Osteoblast (primary cell): Measurements from ENCODE around the gene MVK. TPM values are rescaled to one million over a fixed set of nuclear protein-coding genes. Genes with fewer than 3 reads are reported as not detected.

ENCODE experiments used
- DNase-seq: peaks from one replicate; pipeline ENCODE4 v3.0.0; 2011; ENCODE audit warnings: low spot score, mixed read lengths; ENCODE audit not compliant: insufficient read length; ENCODE audit errors: missing footprints
- H2AFZ ChIP-seq: 2 replicates; pipeline ENCODE4 v1.6.0; 2011; ENCODE audit warnings: mild to moderate bottlenecking, low read length
- H3K27ac ChIP-seq: 2 replicates; pipeline ENCODE4 v1.5.1; 2011; ENCODE audit warnings: mild to moderate bottlenecking, low read depth, low read length, moderate library complexity
- H3K27me3 ChIP-seq: 2 replicates; pipeline ENCODE4 v1.6.0; 2012; ENCODE audit warnings: mild to moderate bottlenecking, control low read depth, inconsistent platforms, low read length, moderate library complexity; ENCODE audit not compliant: insufficient read depth
- H3K36me3 ChIP-seq: 2 replicates; pipeline ENCODE4 v1.5.1; 2011; ENCODE audit warnings: mild to moderate bottlenecking, low read length, control low read depth, moderate library complexity; ENCODE audit not compliant: insufficient read depth
- H3K4me1 ChIP-seq: 2 replicates; pipeline ENCODE4 v1.5.1; 2011; ENCODE audit warnings: mild to moderate bottlenecking, low read length, control low read depth, moderate library complexity; ENCODE audit not compliant: insufficient read depth
- H3K4me2 ChIP-seq: 2 replicates; pipeline ENCODE4 v1.6.0; 2011; ENCODE audit warnings: mild to moderate bottlenecking, low read length; ENCODE audit not compliant: insufficient read depth
- H3K4me3 ChIP-seq: fragments of 200-600 bp; sonication (generic); 3 replicates; pipeline ENCODE4 v1.5.1; 2012; ENCODE audit warnings: mild to moderate bottlenecking, low read length, inconsistent platforms; ENCODE audit not compliant: insufficient read depth
- H3K79me2 ChIP-seq: 2 replicates; pipeline ENCODE4 v1.6.0; 2012; ENCODE audit warnings: mild to moderate bottlenecking, low read length, control low read depth, inconsistent platforms; ENCODE audit not compliant: insufficient read depth
- H3K9me3 ChIP-seq: 2 replicates; pipeline ENCODE4 v1.5.1; 2011; ENCODE audit warnings: low read depth, low read length, control low read depth
- H4K20me1 ChIP-seq: 2 replicates; pipeline ENCODE4 v1.6.0; 2012; ENCODE audit warnings: mild to moderate bottlenecking, low read length, control low read depth; ENCODE audit not compliant: insufficient read depth
- total RNA-seq: library from RNA; depleted of rRNA; stranded (reverse); fragments of >200 nt; gene quantifications from 2 replicates; pipeline ENCODE4 v1.2.3, GENCODE V29; 2012
- TF ChIP-seq, protein P1 (sequence below): IDR thresholded peaks from 2 replicates; pipeline ENCODE4 v1.5.1; 2011; ENCODE audit warnings: mild to moderate bottlenecking, low read depth, low read length, moderate library complexity; ENCODE audit errors: extremely low read depth

Gene MVK
- total RNA-seq, 1 donor: 31.1 TPM

DNA sequence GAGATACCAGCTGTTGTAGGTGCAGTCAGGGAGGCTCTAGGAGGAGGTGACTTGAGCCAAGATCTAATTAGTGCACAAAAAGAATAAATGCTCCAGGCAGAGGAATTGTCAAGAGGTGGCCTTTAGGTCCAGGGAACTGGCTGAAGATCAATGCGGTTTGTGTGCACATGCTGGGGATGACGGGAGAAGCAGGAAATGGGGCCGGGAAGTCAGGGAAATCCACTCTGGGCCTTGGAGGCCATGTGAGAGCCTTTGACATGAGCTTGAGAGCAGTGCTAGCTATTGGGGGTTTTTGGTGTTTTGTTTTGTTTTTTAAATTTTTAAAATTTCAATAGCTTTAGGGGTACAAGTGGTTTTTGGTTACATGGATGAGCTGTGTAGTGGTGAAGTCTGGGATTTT lies 67.4 kb downstream of the MVK start:
- Histone ChIP-seq H3K27ac (no peak overlapping the region), H3K4me3 (no peak overlapping the region), H3K36me3 (no peaks in the 10 kb centered on the region), H3K4me2 (no peak overlapping the region), H2AFZ (no peak overlapping the region), H4K20me1 (no peaks in the 10 kb centered on the region), H3K27me3 (no peaks in the 10 kb centered on the region), H3K4me1 (no peaks in the 10 kb centered on the region), H3K79me2 (no peaks in the 10 kb centered on the region), H3K9me3 (no peaks in the 10 kb centered on the region)
- no peak for DNase-seq
- TF ChIP-seq, protein P1, sequence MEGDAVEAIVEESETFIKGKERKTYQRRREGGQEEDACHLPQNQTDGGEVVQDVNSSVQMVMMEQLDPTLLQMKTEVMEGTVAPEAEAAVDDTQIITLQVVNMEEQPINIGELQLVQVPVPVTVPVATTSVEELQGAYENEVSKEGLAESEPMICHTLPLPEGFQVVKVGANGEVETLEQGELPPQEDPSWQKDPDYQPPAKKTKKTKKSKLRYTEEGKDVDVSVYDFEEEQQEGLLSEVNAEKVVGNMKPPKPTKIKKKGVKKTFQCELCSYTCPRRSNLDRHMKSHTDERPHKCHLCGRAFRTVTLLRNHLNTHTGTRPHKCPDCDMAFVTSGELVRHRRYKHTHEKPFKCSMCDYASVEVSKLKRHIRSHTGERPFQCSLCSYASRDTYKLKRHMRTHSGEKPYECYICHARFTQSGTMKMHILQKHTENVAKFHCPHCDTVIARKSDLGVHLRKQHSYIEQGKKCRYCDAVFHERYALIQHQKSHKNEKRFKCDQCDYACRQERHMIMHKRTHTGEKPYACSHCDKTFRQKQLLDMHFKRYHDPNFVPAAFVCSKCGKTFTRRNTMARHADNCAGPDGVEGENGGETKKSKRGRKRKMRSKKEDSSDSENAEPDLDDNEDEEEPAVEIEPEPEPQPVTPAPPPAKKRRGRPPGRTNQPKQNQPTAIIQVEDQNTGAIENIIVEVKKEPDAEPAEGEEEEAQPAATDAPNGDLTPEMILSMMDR: no peak

DNA sequence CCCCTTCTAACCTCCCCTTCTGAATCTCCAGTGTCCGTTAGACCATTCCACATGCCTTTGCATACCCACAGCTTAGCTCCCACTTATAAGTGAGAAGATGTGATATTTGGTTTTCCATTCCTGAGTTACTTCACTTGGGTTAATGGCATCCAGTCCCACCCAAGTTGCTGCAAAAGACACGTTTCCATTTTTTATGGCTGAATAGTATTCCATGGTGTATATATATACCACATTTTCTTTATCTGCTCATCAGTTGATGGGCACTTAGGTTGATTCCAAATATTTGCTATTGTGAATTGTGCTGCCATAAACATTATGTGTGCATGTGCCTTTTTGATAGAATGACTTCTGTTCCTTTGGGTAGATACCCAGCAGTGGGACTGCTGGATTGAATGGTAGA lies 67.8 kb downstream of the MVK start:
- no peak for DNase-seq
- no peak overlapping the region for H2AFZ ChIP-seq
- no peak overlapping the region for H3K4me2 ChIP-seq
- H4K20me1 ChIP-seq: no peaks in the 10 kb centered on the region
- H3K9me3 ChIP-seq: no peaks in the 10 kb centered on the region
- no peak overlapping the region for H3K27ac ChIP-seq
- H3K36me3 ChIP-seq: no peaks in the 10 kb centered on the region
- H3K4me3 ChIP-seq: no peak overlapping the region
- no peaks in the 10 kb centered on the region for H3K27me3 ChIP-seq
- TF ChIP-seq, protein P1: no peak
- no peaks in the 10 kb centered on the region for H3K79me2 ChIP-seq
- H3K4me1 ChIP-seq: no peaks in the 10 kb centered on the region

DNA sequence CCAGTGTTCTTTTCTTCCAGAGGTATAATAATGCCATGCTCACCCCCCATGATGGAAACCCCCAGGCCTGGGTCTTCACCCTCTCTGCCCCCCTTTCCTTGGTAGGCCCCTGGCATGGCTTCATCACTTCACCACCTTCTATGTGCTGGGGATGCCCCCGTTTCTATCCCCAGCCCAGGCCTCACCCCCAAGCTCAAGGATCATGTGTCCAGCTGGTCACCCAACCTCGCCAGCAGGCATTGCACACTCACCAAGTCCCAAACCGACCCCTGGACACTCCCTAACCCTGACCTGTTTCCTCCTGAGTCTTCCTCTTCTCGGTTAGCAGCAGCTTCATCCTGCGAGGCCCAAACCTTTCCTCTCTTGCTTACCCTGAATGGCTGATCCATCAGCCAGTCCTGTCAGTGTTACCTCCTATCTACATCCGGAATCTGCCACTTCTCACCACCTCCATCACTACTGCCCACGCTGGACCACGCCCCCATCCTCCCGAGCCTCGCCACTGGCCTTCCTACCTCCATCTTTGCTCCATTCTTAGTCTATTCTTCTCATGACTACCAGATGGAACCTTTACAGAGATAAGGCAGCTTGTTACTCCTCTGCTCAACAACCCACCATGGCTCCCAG lies 69.0 kb downstream of the MVK start:
- H3K79me2 ChIP-seq: no peaks in the 10 kb centered on the region
- H3K36me3 ChIP-seq: no peaks in the 10 kb centered on the region
- H3K9me3 ChIP-seq: no peaks in the 10 kb centered on the region
- H3K27me3 ChIP-seq: peaks cover 6% of the 10 kb centered on the region
- no peak overlapping the region for H2AFZ ChIP-seq
- TF ChIP-seq, protein P1: no peak
- H3K4me1 ChIP-seq: no peaks in the 10 kb centered on the region
- no peak overlapping the region for H3K27ac ChIP-seq
- H4K20me1 ChIP-seq: no peaks in the 10 kb centered on the region
- H3K4me3 ChIP-seq: no peak overlapping the region
- H3K4me2 ChIP-seq: no peak overlapping the region
- no peak for DNase-seq

DNA sequence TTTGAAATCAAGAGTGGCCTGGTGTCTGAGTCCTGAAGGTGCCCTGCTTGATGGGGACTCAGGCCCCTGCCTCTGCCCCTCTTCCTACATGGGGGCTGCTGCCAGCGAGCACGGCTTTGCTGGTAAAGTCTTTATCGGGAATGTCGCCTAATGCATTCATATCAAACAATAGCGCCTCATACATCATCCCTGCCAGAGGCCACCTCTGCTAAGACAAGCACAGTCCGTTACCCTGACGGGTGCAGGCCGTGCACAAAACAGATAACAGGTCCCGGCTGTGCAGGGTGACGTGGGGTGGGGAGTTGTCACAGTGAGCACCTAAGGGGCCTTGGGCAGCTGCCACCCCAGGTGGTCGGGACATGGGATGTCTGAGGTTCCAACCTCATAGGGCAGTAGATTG lies 71.6 kb downstream of the MVK start:
- Histone ChIP-seq H3K4me3 (no peak overlapping the region), H3K79me2 (no peaks in the 10 kb centered on the region), H3K4me2 (no peak overlapping the region), H3K27me3 (peaks cover 6% of the 10 kb centered on the region), H2AFZ (no peak overlapping the region), H3K36me3 (no peaks in the 10 kb centered on the region), H4K20me1 (no peaks in the 10 kb centered on the region), H3K9me3 (no peaks in the 10 kb centered on the region), H3K27ac (no peak overlapping the region), H3K4me1 (no peaks in the 10 kb centered on the region)
- no peak for DNase-seq
- TF ChIP-seq, protein P1: no peak
